Upper lobe of right lung (tissue), 1 donor: ENCODE measurements around the gene HSD17B3. TPM values are rescaled to one million over a fixed set of nuclear protein-coding genes. Genes with fewer than 3 reads are reported as not detected.

ENCODE experiments used
- ATAC-seq: fragments of 200-7000 bp; cut with Tn5 transposase; one replicate; pipeline ENCODE4 v1.9.1; 2020; ENCODE audit warnings: mild to moderate bottlenecking, moderate library complexity
- DNase-seq: peaks from one replicate; pipeline ENCODE4 v3.0.0-alpha.2; 2020
- H3K27ac ChIP-seq: fragments of 200-600 bp; one replicate; pipeline ENCODE4 v1.8.0; 2022
- H3K27me3 ChIP-seq: fragments of 200-600 bp; one replicate; pipeline ENCODE4 v1.8.0; 2022; ENCODE audit warnings: mild to moderate bottlenecking
- H3K36me3 ChIP-seq: fragments of 200-600 bp; one replicate; pipeline ENCODE4 v1.8.0; 2022
- H3K4me1 ChIP-seq: fragments of 200-600 bp; one replicate; pipeline ENCODE4 v1.8.0; 2022
- H3K4me3 ChIP-seq: fragments of 200-600 bp; one replicate; pipeline ENCODE4 v1.8.0; 2022; ENCODE audit warnings: mild to moderate bottlenecking
- H3K9me3 ChIP-seq: fragments of 200-600 bp; one replicate; pipeline ENCODE4 v1.8.0; 2022
- intact Hi-C: fragments of 100-400 bp; cut with DNase I; formaldehyde crosslinking; loops from one replicate; pipeline ENCODE4 v1.11.0; 2022
- total RNA-seq: library from RNA; stranded (reverse); fragmentation: NEBNext Ultra II Directional; extraction: Animal tissue kit (Norgen Biotek cat#: 25700); gene quantifications from one replicate; pipeline ENCODE4 v1.2.1, GENCODE V29; 2021
- TF ChIP-seq, protein P1 (sequence below): fragments of 200-600 bp; IDR thresholded peaks from one replicate; pipeline ENCODE4 v1.8.0; 2022; ENCODE audit warnings: antibody characterized with exemption
- donor health status: DM: no; HTN: yes; CAD: no; lungs with severe emphysema.

The HSD17B3 gene
- total RNA-seq, 1 donor from 2014 or later, result 0.81 TPM

DNA sequence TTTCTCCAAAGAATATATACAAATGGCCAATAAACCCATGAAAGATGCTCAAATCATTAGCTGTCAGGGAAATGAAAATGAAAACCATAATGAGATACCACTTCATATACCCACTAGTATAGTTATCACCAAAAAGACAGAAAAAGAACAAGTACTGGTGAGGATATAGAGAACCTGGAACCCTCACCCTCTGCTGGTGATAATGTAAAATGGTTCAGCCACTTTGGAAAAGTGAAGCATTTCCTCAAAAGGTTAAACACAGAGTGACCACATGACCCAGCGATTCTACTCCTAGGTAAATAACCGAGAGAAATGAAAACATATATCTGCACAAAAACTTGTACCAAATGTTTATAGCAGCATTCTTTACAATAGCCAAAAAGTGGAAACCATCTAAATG, 72.0 kb downstream of the HSD17B3 start:
- no peak for DNase-seq
- no peak overlapping the region for H3K27ac ChIP-seq
- no peak overlapping the region for H3K4me3 ChIP-seq
- H3K36me3 ChIP-seq, result no peaks in the 10 kb centered on the region
- TF ChIP-seq, protein P1, sequence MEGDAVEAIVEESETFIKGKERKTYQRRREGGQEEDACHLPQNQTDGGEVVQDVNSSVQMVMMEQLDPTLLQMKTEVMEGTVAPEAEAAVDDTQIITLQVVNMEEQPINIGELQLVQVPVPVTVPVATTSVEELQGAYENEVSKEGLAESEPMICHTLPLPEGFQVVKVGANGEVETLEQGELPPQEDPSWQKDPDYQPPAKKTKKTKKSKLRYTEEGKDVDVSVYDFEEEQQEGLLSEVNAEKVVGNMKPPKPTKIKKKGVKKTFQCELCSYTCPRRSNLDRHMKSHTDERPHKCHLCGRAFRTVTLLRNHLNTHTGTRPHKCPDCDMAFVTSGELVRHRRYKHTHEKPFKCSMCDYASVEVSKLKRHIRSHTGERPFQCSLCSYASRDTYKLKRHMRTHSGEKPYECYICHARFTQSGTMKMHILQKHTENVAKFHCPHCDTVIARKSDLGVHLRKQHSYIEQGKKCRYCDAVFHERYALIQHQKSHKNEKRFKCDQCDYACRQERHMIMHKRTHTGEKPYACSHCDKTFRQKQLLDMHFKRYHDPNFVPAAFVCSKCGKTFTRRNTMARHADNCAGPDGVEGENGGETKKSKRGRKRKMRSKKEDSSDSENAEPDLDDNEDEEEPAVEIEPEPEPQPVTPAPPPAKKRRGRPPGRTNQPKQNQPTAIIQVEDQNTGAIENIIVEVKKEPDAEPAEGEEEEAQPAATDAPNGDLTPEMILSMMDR, result no peak
- intact Hi-C loops, result no loop called here
- peaks cover 4% of the 10 kb centered on the region for H3K27me3 ChIP-seq
- no peaks in the 10 kb centered on the region for H3K9me3 ChIP-seq
- H3K4me1 ChIP-seq, result peaks cover 7% of the 10 kb centered on the region
- ATAC-seq, result no peak

DNA sequence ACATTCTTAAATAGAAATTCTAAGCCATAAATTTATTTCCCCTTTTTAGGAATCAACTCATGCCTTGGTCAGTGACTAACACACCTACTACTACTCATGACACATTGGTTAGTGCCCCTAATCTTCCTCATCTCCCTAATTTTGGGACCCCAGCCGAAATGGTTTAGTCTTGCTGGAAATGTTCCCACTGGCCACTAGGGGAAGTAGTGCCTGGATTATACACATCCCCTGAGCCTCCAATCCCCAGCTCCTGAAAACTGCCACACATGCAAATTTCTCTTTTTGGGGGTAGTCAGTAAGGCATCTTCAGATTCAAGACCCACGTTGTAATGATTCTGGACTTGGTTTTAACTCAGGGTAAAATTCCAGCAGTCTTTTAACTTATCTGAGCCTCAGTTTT, 79.8 kb downstream of the HSD17B3 start:
- Histone ChIP-seq H3K4me3 (no peak overlapping the region), H3K36me3 (no peaks in the 10 kb centered on the region), H3K27ac (no peak overlapping the region), H3K27me3 (peaks cover 6% of the 10 kb centered on the region), H3K4me1 (peaks cover 17% of the 10 kb centered on the region), H3K9me3 (no peaks in the 10 kb centered on the region)
- TF ChIP-seq, protein P1, result peak; percentile 41
- ATAC-seq, result no peak
- no peak for DNase-seq
- intact Hi-C loops, result no loop called here

DNA sequence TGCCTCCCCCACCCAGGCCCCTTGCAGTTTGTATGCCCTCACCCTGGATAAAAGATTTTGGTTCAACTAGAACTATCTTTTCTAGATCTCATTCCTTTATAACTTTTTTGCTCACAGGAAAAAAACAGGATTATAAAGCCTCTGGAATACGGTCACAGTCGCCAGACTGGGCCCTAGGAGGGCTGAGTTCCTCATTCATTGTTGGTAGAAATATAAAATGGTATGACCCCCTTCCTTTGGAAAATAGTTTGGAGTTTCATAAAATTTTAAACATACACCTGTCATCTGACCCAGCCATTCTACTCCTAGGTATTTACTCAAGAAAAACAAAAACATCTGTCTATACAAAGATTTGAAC, 82.1 kb downstream of the HSD17B3 start:
- H3K27me3 ChIP-seq, result peaks cover 6% of the 10 kb centered on the region
- TF ChIP-seq, protein P1, result no peak
- H3K27ac ChIP-seq, result no peak overlapping the region
- peak overlapping the region; percentile 12 for H3K4me3 ChIP-seq
- intact Hi-C loops, result no loop called here
- DNase-seq, result no peak
- H3K4me1 ChIP-seq, result peaks cover 21% of the 10 kb centered on the region
- no peak for ATAC-seq
- H3K36me3 ChIP-seq, result no peaks in the 10 kb centered on the region
- no peaks in the 10 kb centered on the region for H3K9me3 ChIP-seq

DNA sequence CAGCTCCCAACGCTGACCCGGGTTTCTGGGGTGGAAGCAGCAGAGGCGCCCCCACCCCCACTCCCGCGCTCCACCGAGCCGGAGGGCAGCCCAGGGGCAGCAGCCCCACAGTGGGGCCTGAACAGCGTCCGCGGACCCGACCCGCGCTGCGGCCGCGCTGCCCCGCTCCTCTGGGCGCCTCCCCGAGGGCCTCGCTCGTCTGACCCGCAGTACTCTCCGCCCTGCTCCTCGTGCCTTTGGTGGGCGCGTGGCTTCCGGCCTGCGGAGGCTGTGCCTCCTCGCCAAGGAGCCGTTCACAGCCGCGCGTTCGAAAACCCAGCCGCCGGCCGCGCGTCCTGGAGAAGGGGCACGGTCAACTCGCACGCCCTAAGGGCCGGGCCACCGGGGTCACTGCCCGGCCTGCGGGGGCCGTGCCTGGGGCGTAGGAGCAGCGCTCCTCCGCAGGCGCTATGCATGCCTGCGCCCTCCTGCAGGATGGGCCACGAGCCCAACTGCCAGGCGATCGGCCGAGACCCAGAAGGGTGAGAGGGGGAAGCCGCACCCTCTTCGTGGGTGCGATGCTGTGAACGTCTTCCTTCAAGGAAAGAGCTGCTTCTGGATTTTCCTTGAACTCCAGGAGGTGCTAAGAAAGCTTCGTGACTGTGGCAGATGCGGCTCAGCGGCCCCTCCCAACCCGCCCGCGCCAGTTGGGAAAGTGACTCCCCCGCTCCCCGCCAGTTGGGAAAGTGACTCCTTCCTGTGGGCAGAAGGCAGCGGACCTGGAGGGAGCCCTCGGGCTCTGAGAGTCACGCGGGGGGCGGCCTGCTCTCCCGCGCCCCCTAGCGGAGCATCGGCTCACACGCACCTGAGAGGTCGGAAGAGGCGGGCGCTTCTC, 82.7 kb downstream of the HSD17B3 start:
- peaks cover 21% of the 10 kb centered on the region for H3K4me1 ChIP-seq
- intact Hi-C loops, result no loop called here
- H3K36me3 ChIP-seq, result no peaks in the 10 kb centered on the region
- no peak overlapping the region for H3K27ac ChIP-seq
- TF ChIP-seq, protein P1, result peak; percentile 65
- H3K27me3 ChIP-seq, result peaks cover 6% of the 10 kb centered on the region
- H3K4me3 ChIP-seq, result peak overlapping the region; percentile 12
- peak; percentile 75 for DNase-seq
- no peaks in the 10 kb centered on the region for H3K9me3 ChIP-seq
- ATAC-seq, result peak; percentile 66

DNA sequence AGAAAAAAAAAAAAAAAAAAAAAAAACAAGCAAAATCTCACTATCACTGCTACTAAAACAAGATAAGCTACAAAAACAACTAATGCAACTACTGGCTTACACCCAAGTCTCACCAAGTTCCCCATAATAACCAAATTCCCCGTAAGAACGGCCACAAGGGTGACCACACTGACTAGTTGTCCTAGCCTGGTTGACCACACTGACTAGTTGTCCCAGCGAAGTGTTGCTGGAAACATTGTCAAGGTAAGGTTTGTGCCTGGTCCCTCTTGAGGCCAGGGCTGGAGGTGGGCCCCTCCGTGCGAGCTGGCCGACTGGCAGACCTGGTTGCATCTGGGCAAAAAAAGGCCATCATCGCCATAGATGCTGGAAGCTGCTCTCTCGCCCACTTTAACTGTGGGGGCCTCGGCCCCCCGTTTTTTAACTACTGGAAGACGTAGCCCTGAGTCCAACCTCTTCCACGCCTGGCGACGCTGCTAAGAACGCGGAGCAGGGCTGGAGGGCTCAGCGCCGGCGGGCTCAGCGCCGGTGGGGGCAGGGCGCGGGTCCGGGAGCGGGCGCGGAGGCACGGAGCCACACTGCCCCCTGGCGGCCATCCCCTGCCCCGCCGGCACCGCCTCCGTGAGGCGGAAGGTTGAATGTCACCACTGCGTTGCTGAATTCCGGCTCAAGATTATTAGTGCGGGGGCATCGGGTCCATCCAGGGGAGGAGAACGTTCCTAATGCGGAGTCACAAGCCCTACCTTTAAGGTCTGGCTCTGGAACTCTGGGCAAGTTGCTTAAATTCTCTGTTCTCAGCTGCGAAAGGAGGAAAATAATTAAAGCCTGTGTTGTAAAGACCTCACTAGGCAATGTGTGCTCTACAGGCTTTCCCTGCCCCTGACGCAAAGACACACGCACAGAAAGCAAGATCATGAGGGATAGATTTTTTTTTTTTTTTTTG, 84.0 kb downstream of the HSD17B3 start:
- no peaks in the 10 kb centered on the region for H3K36me3 ChIP-seq
- H3K9me3 ChIP-seq, result no peaks in the 10 kb centered on the region
- peak overlapping the region; percentile 38 for H3K4me3 ChIP-seq
- intact Hi-C loops, result no loop called here
- peak; percentile 87 for DNase-seq
- TF ChIP-seq, protein P1, result peak; percentile 98
- peak overlapping the region; percentile 49 for H3K27ac ChIP-seq
- H3K27me3 ChIP-seq, result peaks cover 6% of the 10 kb centered on the region
- H3K4me1 ChIP-seq, result peaks cover 21% of the 10 kb centered on the region
- peak; percentile 97 for ATAC-seq
